ENCODE measurements around the gene TAPBPL.

- no peak for TF ChIP-seq FOXP2 (optimal IDR thresholded peaks at IDR 0.05; ENCODE audit: borderline replicate concordance, extremely low read depth, extremely low read length, insufficient read depth)
- TF ChIP-seq POLR2AphosphoS5 (IDR thresholded peaks at IDR 0.05; ENCODE audit: low read depth, low read length) = no peak
- TF ChIP-seq TAF1 (IDR thresholded peaks at IDR 0.05; ENCODE audit: borderline replicate concordance, insufficient read depth, low read length) = no peak
These were observed 15.7 kb upstream of the TAPBPL start for GRCh38 chr12:6435961-6436715.
